ENCODE results near the gene MPZL3.

- TF ChIP-seq CTCF (IDR thresholded peaks at IDR 0.05) (no peak), POLR2A (IDR thresholded peaks at IDR 0.05) (no peak), POLR2AphosphoS5 (IDR thresholded peaks at IDR 0.05) (no peak), EP300 (IDR thresholded peaks at IDR 0.05) (no peak)
Measured at GRCh38 chr11:118210323-118210722, 41.8 kb downstream of the MPZL3 start.

Data from upper lobe of left lung (tissue), 4 donors.